HepG2 (cell line): ENCODE results near the gene ERC1. TPM values are rescaled to one million over a fixed set of nuclear protein-coding genes. Genes with fewer than 3 reads are reported as not detected.
A peak's percentile ranks its signal among the peaks of the same experiment; 100 is the strongest.

Source experiments
- ATAC-seq: fragments of 200-7000 bp; cut with Tn5 transposase; 3 replicates; pipeline ENCODE4 v1.9.1; 2020; ENCODE audit warnings: mild to moderate bottlenecking, moderate library complexity
- BruUV-seq: library from RNA; stranded (reverse); fragments of 400-500 nt; replicated peaks from 2 replicates; lab custom pipeline; 2021; lab: Mats Ljungman, UMichigan
- CTCF ChIA-PET: fragments of 300-600 bp; formaldehyde crosslinking; extraction: SDS; loops from one replicate; lab custom pipeline; 2021; ENCODE audit warnings: low total read pairs, inconsistent platforms, low intra/inter-chr PET ratio; lab: Yijun Ruan, JAX
- POLR2A ChIA-PET: fragments of 350-600 bp; sonication (Branson Sonifier 250); formaldehyde crosslinking; loops from one replicate; lab custom pipeline; 2020; ENCODE audit warnings: antibody characterized with exemption, inconsistent platforms; lab: Yijun Ruan, JAX
- DNase-seq: peaks from one replicate; pipeline ENCODE4 v3.0.0-alpha.2; 2015; ENCODE audit warnings: low spot score
- FAIRE-seq: peaks from 3 replicates; lab custom pipeline; 2011; peaks lifted over from hg19 to GRCh38; lab: Jason Lieb, UNC
- H2AFZ ChIP-seq: one replicate; pipeline ENCODE4 v1.6.1; 2011; ENCODE audit warnings: low read length, inconsistent platforms
- H3K27ac ChIP-seq: fragments of 300-600 bp; 3 replicates; pipeline ENCODE4 v1.8.0; 2011; ENCODE audit warnings: mixed run types, mild to moderate bottlenecking, mixed read lengths, low read length, inconsistent platforms; ENCODE audit not compliant: insufficient read depth; ENCODE audit errors: extremely low read length
- H3K27me3 ChIP-seq, 2 experiments: fragments of 200-600 bp in 1 of 2; 2 replicates in 1 of 2; 3 replicates in 1 of 2; pipeline versions ENCODE4 v1.6.0 to v1.8.0; 2011; ENCODE audit warnings: low read length in 2 of 2, mild to moderate bottlenecking in 2 of 2, moderate library complexity in 2 of 2, inconsistent platforms in 1 of 2; ENCODE audit not compliant: insufficient read depth in 2 of 2, control insufficient read depth in 1 of 2
- H3K36me3 ChIP-seq, 2 experiments: fragments of 200-600 bp in 1 of 2; replicated peaks in 1 of 2; 2 replicates in 1 of 2; 3 replicates in 1 of 2; pipeline versions ENCODE4 v1.5.1 to v1.8.0; 2011; ENCODE audit warnings: low read length in 2 of 2, inconsistent platforms in 1 of 2; ENCODE audit not compliant: insufficient read depth in 2 of 2, control insufficient read depth in 1 of 2
- H3K4me1 ChIP-seq: 2 replicates; pipeline ENCODE4 v1.5.1; 2012; ENCODE audit warnings: low read length, inconsistent platforms; ENCODE audit not compliant: insufficient read depth
- H3K4me2 ChIP-seq: 2 replicates; pipeline ENCODE4 v1.6.0; 2011; ENCODE audit warnings: low read depth, low read length, inconsistent platforms
- H3K4me3 ChIP-seq, 3 experiments: fragments of 200-600 bp in 1 of 3; sonication (generic), shearing (Covaris generic) in 1 of 3; replicated peaks in 1 of 3; 2 replicates each; pipeline ENCODE4 v1.5.1; 2011 to 2016; ENCODE audit warnings: low read length in 3 of 3, inconsistent platforms in 2 of 3, low read depth in 2 of 3, mild to moderate bottlenecking in 2 of 3, control low read depth in 1 of 3, mixed read lengths in 1 of 3; ENCODE audit not compliant: insufficient read depth in 1 of 3
- H3K79me2 ChIP-seq: one replicate; pipeline ENCODE4 v1.6.1; 2011; ENCODE audit warnings: low read length, inconsistent platforms; ENCODE audit not compliant: insufficient read depth
- H3K9ac ChIP-seq: 2 replicates; pipeline ENCODE4 v1.6.0; 2011; ENCODE audit warnings: mild to moderate bottlenecking, low read depth, low read length, inconsistent platforms; ENCODE audit not compliant: insufficient read depth
- H3K9me3 ChIP-seq: 2 replicates; pipeline ENCODE4 v1.5.1; 2012; ENCODE audit warnings: mild to moderate bottlenecking, low read length
- H4K20me1 ChIP-seq: 2 replicates; pipeline ENCODE4 v1.6.0; 2011; ENCODE audit warnings: inconsistent platforms, mild to moderate bottlenecking, low read length, moderate library complexity; ENCODE audit not compliant: insufficient read depth
- ATF1 ChIP-seq: IDR thresholded peaks from 2 replicates; pipeline ENCODE4 v1.6.1; 2016; ENCODE audit warnings: mild to moderate bottlenecking, control low read depth
- CENPX ChIP-seq: sonication (generic); formaldehyde crosslinking; IDR thresholded peaks from 2 replicates; pipeline ENCODE4 v1.9.0; 2021; ENCODE audit warnings: mild to moderate bottlenecking, missing genetic modification reagents, moderate library complexity
- HOXA7 ChIP-seq: sonication (generic); formaldehyde crosslinking; IDR thresholded peaks from 2 replicates; pipeline ENCODE4 v1.8.1; 2022; ENCODE audit warnings: mild to moderate bottlenecking, missing genetic modification reagents, moderate library complexity
- KMT2A ChIP-seq: sonication (generic); formaldehyde crosslinking; IDR thresholded peaks from 2 replicates; pipeline ENCODE4 v1.4.0; 2020; ENCODE audit warnings: missing genetic modification reagents
- PHB2 ChIP-seq: fragments of 450-650 bp; IDR thresholded peaks from 2 replicates; pipeline ENCODE4 v1.6.1; 2018; ENCODE audit not compliant: partially characterized antibody
- SP5 ChIP-seq: IDR thresholded peaks from 2 replicates; pipeline ENCODE4 v1.6.1; 2016; ENCODE audit warnings: low read depth, borderline replicate concordance
- SRSF4 ChIP-seq: fragments of 200-400 bp; formaldehyde crosslinking; IDR thresholded peaks from one replicate; pipeline ENCODE4 v1.6.1; 2018; ENCODE audit warnings: mild to moderate bottlenecking, low read depth, low read length, moderate library complexity; ENCODE audit not compliant: poor library complexity, severe bottlenecking
- TCF7 ChIP-seq: sonication (generic); IDR thresholded peaks from 2 replicates; pipeline ENCODE4 v1.6.1; 2016; ENCODE audit warnings: antibody characterized with exemption, low read depth
- ZNF343 ChIP-seq: sonication (generic); formaldehyde crosslinking; IDR thresholded peaks from 2 replicates; pipeline ENCODE4 v1.4.0; 2020; ENCODE audit warnings: mild to moderate bottlenecking, missing genetic modification reagents
- WGBS: methylation state at CpG from one replicate; pipeline ENCODE4 v1.1.6; 2017; ENCODE audit warnings: low lambda C conversion rate; 5-methylcytosine and 5-hydroxymethylcytosine counted together
- in situ Hi-C: cut with HindIII; loops from 2 replicates; pipeline ENCODE4 v1.10.0; 2017; ENCODE audit warnings: low pct_unique_long_range_greater_than_20kb; ENCODE audit not compliant: extremely low pct_ligation_motif_present
- intact Hi-C: fragments of 100-400 bp; cut with micrococcal nuclease; formaldehyde crosslinking; loops from one replicate; pipeline ENCODE4 v1.10.0; 2022; ENCODE audit not compliant: unreplicated experiment
- polyA plus RNA-seq, 8 experiments: library from polyadenylated mRNA; depleted of rRNA in 3 of 8; stranded (reverse) in 7 of 8; unstranded in 1 of 8; fragments of >200 nt; fragmentation: Illumina TruSeq in 4 of 8; extraction: Trizol in 4 of 8; gene quantifications; 2 replicates each; pipeline versions ENCODE4 v1.2.1 to v1.2.3, GENCODE V29; 2011 to 2016; ENCODE audit warnings: low read depth in 4 of 8, missing spikeins in 1 of 8, mixed read lengths in 1 of 8; ENCODE audit not compliant: insufficient read depth in 1 of 8
- total RNA-seq, 5 experiments: library from RNA; depleted of rRNA; stranded (reverse); fragments of >200 nt; fragmentation: Illumina TruSeq; extraction: Trizol; gene quantifications; 2 replicates each; pipeline ENCODE4 v1.2.3, GENCODE V29; 2016; ENCODE audit warnings: low read depth in 1 of 5

The ERC1 gene
- total and polyA plus RNA-seq, 2 of the 13 experiments (the other 11 are each of a cell fraction or from before 2014, with no cell fraction given) = 6.1 to 12.4 TPM

- no peaks in the 10 kb centered on the region for H4K20me1 ChIP-seq
- no peaks in the 10 kb centered on the region; a peak in 1 of 5 replicates for H3K36me3 ChIP-seq
- POLR2A ChIA-PET = no interaction called here
- CTCF ChIA-PET = no interaction called here
- no peak overlapping the region for H3K27ac ChIP-seq
- no peak overlapping the region for H3K9ac ChIP-seq
- no peak for TF ChIP-seq KMT2A (CRISPR knock-in tag)
- TF ChIP-seq SRSF4 = no peak
- no peak for TF ChIP-seq ATF1 (CRISPR knock-in tag)
- TF ChIP-seq SP5 = no peak
- no peak for TF ChIP-seq PHB2
- TF ChIP-seq HOXA7 (CRISPR knock-in tag) = no peak
- H3K27me3 ChIP-seq = no peaks in the 10 kb centered on the region
- no peak overlapping the region for H3K4me3 ChIP-seq
- H3K79me2 ChIP-seq = no peaks in the 10 kb centered on the region
- H2AFZ ChIP-seq = no peak overlapping the region
- peaks cover 6% of the 10 kb centered on the region; the same call in 1 of the 2 replicates for H3K4me1 ChIP-seq
- no peak for DNase-seq
- H3K9me3 ChIP-seq = no peaks in the 10 kb centered on the region
- H3K4me2 ChIP-seq = no peak overlapping the region
- WGBS = 96% methylated on average over 5 of the region's 5 CpGs
- in situ Hi-C loops (no loop called here), intact Hi-C loops (no loop called here)
- BruUV-seq = no TSS peak
- no peak for FAIRE-seq
- no peak for ATAC-seq
These were observed 282.0 kb downstream of the ERC1 start for GRCh38 chr12:1273051-1273450.

- in situ Hi-C loops = no loop called here
- Histone ChIP-seq H3K9ac (no peak overlapping the region), H3K4me2 (no peak overlapping the region), H3K4me3 (no peak overlapping the region), H3K27me3 (no peaks in the 10 kb centered on the region), H3K4me1 (peaks cover 9% of the 10 kb centered on the region; the same call in 1 of the 2 replicates), H3K27ac (no peak overlapping the region), H4K20me1 (no peaks in the 10 kb centered on the region), H2AFZ (no peak overlapping the region), H3K9me3 (no peaks in the 10 kb centered on the region), H3K36me3 (no peaks in the 10 kb centered on the region), H3K79me2 (no peaks in the 10 kb centered on the region)
- ATAC-seq (no peak), FAIRE-seq (no peak), DNase-seq (peak; percentile 64)
- ChIA-PET CTCF (no interaction called here), POLR2A (no interaction called here)
- intact Hi-C loops = no loop called here
- BruUV-seq = no TSS peak
- TF ChIP-seq ZNF343 (CRISPR knock-in tag) = no peak
- TF ChIP-seq CENPX (CRISPR knock-in tag) = no peak
- TF ChIP-seq TCF7 = peak; percentile 77
- WGBS = 77% methylated on average over 4 of the region's 4 CpGs
These were observed 286.9 kb downstream of the ERC1 start for GRCh38 chr12:1277905-1278304.
